Measurements from ENCODE around the gene DTWD1. TPM values are rescaled to one million over a fixed set of nuclear protein-coding genes. Genes with fewer than 3 reads are reported as not detected.
A peak's percentile ranks its signal among the peaks of the same experiment; 100 is the strongest.
"Not testable (repeated sequence)": the region's sequence is repeated elsewhere in the genome, so short reads cannot be mapped to it uniquely, and the experiment has no call there.

Gene DTWD1
- total RNA-seq, 1 experiment from 2014 or later: 36.2 TPM

- Histone ChIP-seq H3K9me3 (peaks cover 43% of the 10 kb centered on the region), H3K36me3 (peaks cover 95% of the 10 kb centered on the region), H3K27me3 (no peaks in the 10 kb centered on the region), H3K4me3 (no peak overlapping the region)
- DNase-seq: peak; percentile 54
Measured at GRCh38 chr15:49627407-49627877, 6.6 kb downstream of the DTWD1 start.

DNA sequence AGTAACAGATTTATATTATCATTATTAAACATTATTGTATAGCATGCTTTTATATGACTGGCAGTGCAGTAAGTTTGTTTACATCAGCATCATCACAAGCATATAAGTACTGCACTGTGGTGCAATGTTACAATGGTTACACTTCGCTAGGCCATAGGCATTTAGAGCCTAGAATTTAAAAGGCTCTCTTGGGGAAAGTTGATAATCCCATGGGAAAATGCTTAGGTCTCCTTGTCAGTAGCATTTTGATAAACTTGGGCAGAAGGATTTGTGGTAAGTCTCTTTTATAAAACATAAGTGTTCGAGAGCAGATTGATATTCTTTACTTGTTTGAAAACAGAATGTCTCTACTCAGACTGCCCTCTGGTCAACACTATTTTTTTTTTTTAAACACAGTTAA lies 7.5 kb downstream of the DTWD1 start:
- Histone ChIP-seq H3K4me3 (no peak overlapping the region), H3K36me3 (peaks cover 93% of the 10 kb centered on the region), H3K9me3 (peaks cover 41% of the 10 kb centered on the region), H3K27me3 (no peaks in the 10 kb centered on the region)
- DNase-seq: no peak

DNA sequence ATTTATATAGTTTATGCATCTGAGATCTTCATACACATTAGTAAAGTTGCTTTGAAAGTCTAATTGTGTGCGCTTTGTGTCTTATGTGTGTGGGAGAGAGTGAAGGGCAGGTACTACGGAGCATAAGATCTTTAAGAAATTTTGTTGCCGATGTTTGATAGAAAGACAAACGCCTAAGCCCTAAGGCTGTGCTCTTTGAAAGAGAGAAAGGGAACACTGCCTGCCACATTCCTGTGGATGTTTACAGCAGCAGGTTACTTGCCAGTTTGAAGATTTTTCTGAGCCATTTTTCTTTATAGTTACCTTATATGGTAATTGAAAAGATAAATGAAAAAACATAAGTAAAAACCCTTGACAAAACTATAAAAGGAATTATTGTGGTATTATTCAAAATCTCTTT lies 17.0 kb downstream of the DTWD1 start:
- DNase-seq: no peak
- no peak overlapping the region for H3K4me3 ChIP-seq
- H3K36me3 ChIP-seq: peaks cover 67% of the 10 kb centered on the region
- no peaks in the 10 kb centered on the region; the same call in 1 of the 2 replicates for H3K9me3 ChIP-seq
- no peaks in the 10 kb centered on the region for H3K27me3 ChIP-seq

GRCh38 chr15:49644364-49644794 lies 23.5 kb downstream of the DTWD1 start:
- H3K4me3 ChIP-seq: no peak overlapping the region
- H3K27me3 ChIP-seq: no peaks in the 10 kb centered on the region
- DNase-seq: no peak
- H3K9me3 ChIP-seq: peaks cover 2% of the 10 kb centered on the region; the same call in 1 of the 2 replicates
- H3K36me3 ChIP-seq: peaks cover 57% of the 10 kb centered on the region

GRCh38 chr15:49645277-49645676 lies 24.4 kb downstream of the DTWD1 start:
- H3K4me3 ChIP-seq: no peak overlapping the region
- peaks cover 2% of the 10 kb centered on the region for H3K9me3 ChIP-seq
- DNase-seq: no peak
- no peaks in the 10 kb centered on the region for H3K27me3 ChIP-seq
- peaks cover 53% of the 10 kb centered on the region for H3K36me3 ChIP-seq

- no peaks in the 10 kb centered on the region for H3K27me3 ChIP-seq
- no peak overlapping the region for H3K4me3 ChIP-seq
- peaks cover 51% of the 10 kb centered on the region for H3K36me3 ChIP-seq
- peak; percentile 54 for DNase-seq
- peaks cover 3% of the 10 kb centered on the region for H3K9me3 ChIP-seq
Measured at GRCh38 chr15:49645941-49646340, 25.1 kb downstream of the DTWD1 start.

DNA sequence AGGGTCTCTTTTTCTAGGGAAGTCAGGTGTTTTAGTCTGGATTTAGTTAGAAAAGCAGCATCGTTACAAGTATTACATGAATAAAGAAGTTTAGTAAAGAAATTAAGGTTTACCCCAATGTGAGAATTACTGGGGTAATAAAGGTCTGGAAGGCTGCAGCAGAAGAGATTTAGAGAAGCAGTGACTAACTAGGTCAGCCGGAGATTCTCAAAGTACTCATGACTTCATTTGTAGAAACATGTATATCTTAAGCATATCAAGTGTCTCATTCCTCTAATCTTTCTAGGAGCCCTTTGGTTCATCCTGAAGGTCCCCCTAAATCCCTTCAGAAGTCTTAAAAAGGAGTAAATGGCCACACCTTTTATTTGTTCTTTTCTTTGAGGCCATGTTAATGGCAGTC lies 26.0 kb downstream of the DTWD1 start:
- Histone ChIP-seq H3K4me3 (no peak overlapping the region), H3K9me3 (peaks cover 3% of the 10 kb centered on the region)
- DNase-seq: no peak

GRCh38 chr15:49649987-49650386 lies 29.1 kb downstream of the DTWD1 start:
- Histone ChIP-seq H3K36me3 (peaks cover 21% of the 10 kb centered on the region), H3K27me3 (no peaks in the 10 kb centered on the region), H3K9me3 (peaks cover 21% of the 10 kb centered on the region), H3K4me3 (no peak overlapping the region)
- DNase-seq: no peak

More for the DNA sequence above, 26.0 kb downstream of the DTWD1 start:
- no peaks in the 10 kb centered on the region for H3K27me3 ChIP-seq
- peaks cover 44% of the 10 kb centered on the region for H3K36me3 ChIP-seq

DNA sequence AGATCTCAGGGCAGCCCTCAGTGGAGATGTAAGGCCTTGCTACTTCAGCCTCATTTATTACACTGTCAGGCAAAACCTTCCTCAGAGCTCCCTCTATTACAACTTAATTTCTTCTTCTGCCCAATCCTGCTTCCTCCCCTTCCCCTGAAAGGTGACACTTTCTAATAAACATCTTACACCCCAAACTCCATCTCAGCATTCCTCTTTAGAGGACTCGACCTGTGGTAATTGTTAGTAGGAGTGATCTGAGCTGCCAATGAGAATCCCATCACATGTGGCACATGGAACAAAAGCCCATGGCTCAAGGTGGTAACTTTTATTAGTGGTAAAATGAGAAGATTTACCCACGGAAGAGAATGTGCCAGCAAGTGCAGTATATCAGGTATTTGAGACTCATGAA lies 29.8 kb downstream of the DTWD1 start:
- DNase-seq: no peak
- Histone ChIP-seq H3K4me3 (no peak overlapping the region), H3K27me3 (no peaks in the 10 kb centered on the region), H3K9me3 (peaks cover 21% of the 10 kb centered on the region), H3K36me3 (peaks cover 14% of the 10 kb centered on the region)

DNA sequence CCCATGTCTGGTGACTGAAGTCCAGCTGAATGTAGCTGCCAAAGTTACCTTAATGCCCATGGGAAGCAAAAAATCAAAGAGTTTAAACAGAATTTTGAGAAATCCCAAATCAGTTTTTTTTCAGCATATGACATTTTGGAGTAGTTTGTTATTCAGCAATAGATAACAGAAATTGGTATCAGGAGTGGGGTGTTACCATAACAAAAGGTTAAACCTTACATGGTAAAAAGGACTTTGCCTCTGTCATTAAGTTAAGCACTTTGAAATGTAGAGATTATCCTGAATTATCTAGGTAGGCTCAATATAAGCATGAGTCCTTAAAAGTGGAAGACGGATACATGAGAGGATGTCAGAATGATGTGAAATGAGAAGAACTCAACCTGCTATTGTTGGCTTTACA lies 32.1 kb downstream of the DTWD1 start:
- H3K4me3 ChIP-seq: no peak overlapping the region
- H3K36me3 ChIP-seq: no peaks in the 10 kb centered on the region; the same call in 1 of the 2 replicates
- DNase-seq: no peak
- peaks cover 25% of the 10 kb centered on the region for H3K9me3 ChIP-seq
- no peaks in the 10 kb centered on the region for H3K27me3 ChIP-seq

GRCh38 chr15:49656734-49657133 lies 35.9 kb downstream of the DTWD1 start:
- H3K9me3 ChIP-seq: peaks cover 28% of the 10 kb centered on the region
- no peaks in the 10 kb centered on the region for H3K27me3 ChIP-seq
- no peak for DNase-seq
- no peak overlapping the region for H3K4me3 ChIP-seq
- no peaks in the 10 kb centered on the region for H3K36me3 ChIP-seq

DNA sequence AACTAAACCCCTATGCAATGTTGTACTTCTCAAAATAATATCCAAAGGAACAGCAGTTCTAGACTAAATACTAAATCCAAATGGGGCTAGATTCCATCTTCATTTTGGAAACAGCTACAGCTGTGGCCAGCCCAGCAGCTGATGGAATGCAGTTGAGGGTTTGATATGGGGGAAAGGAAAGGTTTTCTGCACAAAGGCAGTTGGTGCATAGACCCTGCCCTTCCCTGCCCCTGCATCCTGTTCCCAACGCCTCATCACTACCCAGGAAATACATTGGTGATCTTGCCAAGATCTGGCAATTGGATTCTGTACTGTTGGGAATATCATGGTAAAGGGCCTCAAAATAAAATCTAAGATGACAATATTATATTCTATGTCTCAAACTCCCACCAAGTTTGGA lies 43.9 kb downstream of the DTWD1 start:
- no peak for DNase-seq

DNA sequence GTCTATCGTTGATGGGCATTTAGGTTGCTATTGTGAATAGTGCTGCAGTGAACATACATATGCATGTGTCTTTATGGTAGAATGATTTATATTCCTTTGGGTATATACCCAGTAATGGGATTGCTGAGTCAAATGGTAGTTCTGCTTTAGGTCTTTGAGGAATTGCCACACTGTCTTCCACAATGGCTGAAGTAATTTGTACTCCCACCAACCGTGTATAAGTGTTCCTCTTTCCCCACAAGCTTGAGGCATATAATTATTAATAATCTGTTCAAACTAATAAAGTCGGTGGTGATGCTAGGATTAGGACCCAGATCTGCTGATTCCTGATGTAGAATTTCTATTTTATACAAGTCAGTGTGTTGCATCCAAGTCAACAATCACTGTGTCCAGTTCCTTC lies 45.6 kb downstream of the DTWD1 start:
- not testable (repeated sequence) for H3K36me3 ChIP-seq, H3K27me3 ChIP-seq, H3K4me3 ChIP-seq, DNase-seq, H3K9me3 ChIP-seq

More for the DNA sequence above, 43.9 kb downstream of the DTWD1 start:
- H3K4me3 ChIP-seq: no peak overlapping the region
- no peaks in the 10 kb centered on the region for H3K9me3 ChIP-seq
- H3K36me3 ChIP-seq: no peaks in the 10 kb centered on the region
- H3K27me3 ChIP-seq: no peaks in the 10 kb centered on the region

- no peaks in the 10 kb centered on the region for H3K27me3 ChIP-seq
- H3K9me3 ChIP-seq: no peaks in the 10 kb centered on the region
- H3K4me3 ChIP-seq: no peak overlapping the region
- DNase-seq: no peak
- H3K36me3 ChIP-seq: no peaks in the 10 kb centered on the region
Measured at GRCh38 chr15:49669288-49669687, 48.4 kb downstream of the DTWD1 start.

DNA sequence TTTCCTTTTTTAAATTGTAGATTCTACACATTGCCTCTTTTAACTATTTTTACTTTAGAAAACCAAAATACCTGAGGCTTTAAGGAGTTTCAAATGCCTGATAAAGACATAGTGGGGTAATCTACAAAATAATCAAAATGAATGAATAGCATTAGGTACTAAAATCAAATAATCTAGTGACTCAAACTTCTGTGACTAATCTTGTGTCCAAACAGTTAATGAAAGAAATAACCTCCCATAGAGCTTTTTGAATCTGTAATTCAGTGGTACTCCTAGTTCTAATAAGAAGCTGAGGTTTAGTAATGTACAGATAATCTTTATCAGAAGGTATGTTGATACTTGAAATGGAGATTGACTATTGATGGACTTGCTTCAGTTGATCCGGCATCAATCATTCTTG lies 53.0 kb downstream of the DTWD1 start:
- no peak for DNase-seq
- H3K4me3 ChIP-seq: no peak overlapping the region
- no peaks in the 10 kb centered on the region for H3K36me3 ChIP-seq
- no peaks in the 10 kb centered on the region for H3K9me3 ChIP-seq
- H3K27me3 ChIP-seq: no peaks in the 10 kb centered on the region

DNA sequence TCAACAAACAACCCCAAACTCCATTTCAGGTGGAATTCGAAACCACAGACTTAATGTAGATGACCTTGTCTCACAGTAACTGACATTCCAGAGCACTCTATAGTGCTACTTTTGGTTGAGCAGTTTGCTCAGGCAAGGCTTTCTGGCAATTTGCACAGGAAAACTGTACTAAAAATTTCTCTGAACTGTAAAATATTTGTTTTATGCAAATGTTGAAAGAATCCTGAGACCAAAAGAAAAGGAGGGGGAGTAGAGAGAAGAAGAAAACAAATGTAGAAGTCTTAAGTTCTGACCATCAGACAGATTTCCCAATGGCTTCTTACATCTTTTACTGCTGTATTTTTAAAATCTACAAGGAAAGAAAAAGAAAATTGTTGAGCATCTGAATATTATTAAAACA lies 53.5 kb downstream of the DTWD1 start:
- no peak for DNase-seq
- Histone ChIP-seq H3K27me3 (no peaks in the 10 kb centered on the region), H3K4me3 (no peak overlapping the region), H3K36me3 (no peaks in the 10 kb centered on the region), H3K9me3 (no peaks in the 10 kb centered on the region)

DNA sequence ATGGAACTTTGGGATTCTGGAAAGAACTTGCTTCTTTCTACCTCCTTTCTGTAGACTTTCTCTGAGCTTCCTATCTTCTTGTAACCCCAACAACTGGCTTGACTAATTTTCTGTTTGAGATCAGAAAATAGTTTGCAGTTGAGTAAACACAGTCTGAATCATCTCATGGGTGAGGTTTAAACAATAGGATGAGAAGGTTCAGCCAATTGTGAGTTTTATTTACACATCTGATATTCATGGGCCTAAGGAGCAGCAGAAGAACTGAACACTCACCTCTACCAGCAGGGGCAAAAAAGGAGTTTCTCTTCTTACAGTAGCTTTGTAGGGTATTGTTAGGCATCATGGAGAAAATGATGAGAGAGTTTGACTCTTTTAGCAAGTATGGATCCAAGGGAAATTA lies 54.2 kb downstream of the DTWD1 start:
- peak; percentile 22 for DNase-seq
- Histone ChIP-seq H3K9me3 (no peaks in the 10 kb centered on the region), H3K27me3 (no peaks in the 10 kb centered on the region), H3K36me3 (no peaks in the 10 kb centered on the region), H3K4me3 (no peak overlapping the region)

DNA sequence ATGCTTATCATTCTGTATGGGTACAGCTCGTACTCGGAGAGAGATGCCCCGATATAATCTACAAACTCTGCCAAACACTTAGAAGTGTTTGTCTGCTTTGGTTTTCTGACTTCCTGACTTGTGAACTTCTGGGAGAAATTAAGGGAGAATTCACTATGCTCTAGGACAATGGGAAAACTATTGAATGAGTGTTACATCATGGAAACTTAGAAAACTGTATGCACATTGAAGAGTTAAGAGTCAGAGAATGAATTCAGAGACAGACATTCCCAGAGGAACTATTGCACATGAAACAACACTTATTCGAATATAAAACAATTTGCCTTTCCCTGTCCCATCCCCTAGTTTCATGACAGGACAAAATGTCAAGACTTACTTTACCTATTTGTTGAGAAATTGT lies 57.8 kb downstream of the DTWD1 start:
- H3K36me3 ChIP-seq: no peaks in the 10 kb centered on the region
- H3K4me3 ChIP-seq: no peak overlapping the region
- DNase-seq: no peak
- no peaks in the 10 kb centered on the region for H3K9me3 ChIP-seq
- no peaks in the 10 kb centered on the region for H3K27me3 ChIP-seq

DNA sequence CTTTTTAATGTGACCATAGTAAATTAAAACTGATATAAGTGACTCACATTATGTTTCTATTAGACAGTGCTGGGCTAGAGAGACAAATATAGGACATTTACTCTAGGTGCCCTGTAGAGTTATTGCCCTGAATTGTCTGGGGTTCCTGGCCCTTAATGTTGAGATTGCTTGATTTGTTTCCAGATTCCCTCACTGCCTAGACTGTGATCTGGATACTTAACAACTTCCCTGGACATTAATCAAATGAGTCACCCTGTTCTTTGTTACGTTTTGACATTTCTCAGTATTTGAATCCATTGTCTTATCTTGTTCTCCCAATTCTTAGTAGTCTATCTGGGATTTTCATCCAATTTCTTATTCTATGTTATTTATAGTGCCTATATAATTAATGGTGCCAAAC lies 65.8 kb downstream of the DTWD1 start:
- no peaks in the 10 kb centered on the region for H3K27me3 ChIP-seq
- H3K9me3 ChIP-seq: no peaks in the 10 kb centered on the region
- H3K36me3 ChIP-seq: no peaks in the 10 kb centered on the region
- H3K4me3 ChIP-seq: no peak overlapping the region
- no peak for DNase-seq

Data from MG63 (cell line).